Caco-2 (cell line): Measurements from ENCODE around the gene AVL9. TPM values are rescaled to one million over a fixed set of nuclear protein-coding genes. Genes with fewer than 3 reads are reported as not detected.

Source experiments
- BruUV-seq: library from RNA; stranded (reverse); fragments of 400-500 nt; replicated peaks from 2 replicates; lab custom pipeline; 2021; lab: Mats Ljungman, UMichigan
- CTCF ChIA-PET: fragments of 300-600 bp; sonication (Branson Sonifier 250); formaldehyde crosslinking; loops from one replicate; lab custom pipeline; 2022; ENCODE audit warnings: antibody characterized with exemption; lab: Charles Lee
- POLR2A ChIA-PET: fragments of 300-600 bp; sonication (Branson Sonifier 250); formaldehyde crosslinking; loops from one replicate; lab custom pipeline; 2022; ENCODE audit warnings: antibody characterized with exemption; lab: Charles Lee
- DNase-seq, 2 experiments: peaks; one replicate each; pipeline versions ENCODE4 v3.0.0 to v3.0.0-alpha.2; 2020 to 2022
- H3K27me3 ChIP-seq: replicated peaks from 2 replicates; pipeline ENCODE4 v1.6.0; 2011; ENCODE audit warnings: low read length; ENCODE audit not compliant: control insufficient read depth, insufficient read depth
- H3K36me3 ChIP-seq: 2 replicates; pipeline ENCODE4 v1.5.1; 2011; ENCODE audit warnings: low read length; ENCODE audit not compliant: control insufficient read depth, insufficient read depth
- H3K4me1 ChIP-seq: fragments of 250-450 bp; sonication (Bioruptor Pico); 2 replicates; pipeline ENCODE4 v1.5.1; 2020; ENCODE audit warnings: mild to moderate bottlenecking
- H3K4me3 ChIP-seq: 2 replicates; pipeline ENCODE4 v1.5.1; 2011; ENCODE audit warnings: low read depth, mild to moderate bottlenecking, control low read depth, low read length
- H3K9me3 ChIP-seq: fragments of 250-450 bp; sonication (Bioruptor Pico); 2 replicates; pipeline ENCODE4 v1.5.1; 2020; ENCODE audit warnings: mild to moderate bottlenecking, moderate library complexity
- H3K27ac Mint-ChIP-seq: one replicate; pipeline ENCODE4 v1.8.0; 2022; ENCODE audit warnings: mixed read lengths; ENCODE audit not compliant: unreplicated experiment
- H3K27me3 Mint-ChIP-seq: one replicate; pipeline ENCODE4 v1.8.0; 2022; ENCODE audit warnings: mixed read lengths; ENCODE audit not compliant: insufficient read depth, unreplicated experiment
- H3K36me3 Mint-ChIP-seq: one replicate; pipeline ENCODE4 v1.8.0; 2022; ENCODE audit warnings: mild to moderate bottlenecking, mixed read lengths; ENCODE audit not compliant: insufficient read depth, unreplicated experiment
- H3K4me1 Mint-ChIP-seq: one replicate; pipeline ENCODE4 v1.8.0; 2022; ENCODE audit warnings: low read depth, mixed read lengths; ENCODE audit not compliant: unreplicated experiment
- H3K4me3 Mint-ChIP-seq: one replicate; pipeline ENCODE4 v1.8.0; 2022; ENCODE audit warnings: mild to moderate bottlenecking, moderate library complexity, mixed read lengths; ENCODE audit not compliant: unreplicated experiment
- H3K9me3 Mint-ChIP-seq: one replicate; pipeline ENCODE4 v1.8.0; 2022; ENCODE audit warnings: mixed read lengths; ENCODE audit not compliant: unreplicated experiment
- CTCF ChIP-seq, 2 experiments: fragments of 200-600 bp in 1 of 2; IDR thresholded peaks; 1 replicate in 1 of 2; 2 replicates in 1 of 2; pipeline versions ENCODE4 v1.5.1 to v1.8.0; 2011 to 2022; ENCODE audit warnings: antibody characterized with exemption in 1 of 2, control low read depth in 1 of 2, inconsistent platforms in 1 of 2, low read depth in 1 of 2, low read length in 1 of 2, mild to moderate bottlenecking in 1 of 2, moderate library complexity in 1 of 2; ENCODE audit not compliant: insufficient read depth in 1 of 2, severe bottlenecking in 1 of 2, unreplicated experiment in 1 of 2
- intact Hi-C: fragments of 100-400 bp; cut with micrococcal nuclease; formaldehyde crosslinking; loops from one replicate; pipeline ENCODE4 v1.10.0; 2022; ENCODE audit not compliant: unreplicated experiment
- total RNA-seq: library from RNA; stranded (reverse); gene quantifications from 2 replicates; pipeline ENCODE4 v1.2.3, GENCODE V29; 2022

Gene AVL9
- total RNA-seq, 1 experiment from 2014 or later = 39.7 TPM

GRCh38 chr7:32587411-32587948 is 92.2 kb downstream of the AVL9 start:
- Histone ChIP-seq H3K27me3 (no peaks in the 10 kb centered on the region), H3K9me3 (no peaks in the 10 kb centered on the region), H3K4me3 (no peak overlapping the region), H3K36me3 (peaks cover 1% of the 10 kb centered on the region), H3K4me1 (peaks cover 24% of the 10 kb centered on the region)
- peak; percentile 25 to 52 for DNase-seq
- H3K9me3 Mint-ChIP-seq = no peaks in the 10 kb centered on the region
- peak overlapping the region; percentile 3 for H3K4me3 Mint-ChIP-seq
- no peaks in the 10 kb centered on the region for H3K27me3 Mint-ChIP-seq
- H3K4me1 Mint-ChIP-seq = peaks cover 16% of the 10 kb centered on the region
- TF ChIP-seq CTCF (IDR thresholded peaks at IDR 0.05; ENCODE audit: insufficient read depth in 1 of 2, low read depth in 1 of 2, low read length in 1 of 2, severe bottlenecking in 1 of 2, unreplicated experiment in 1 of 2) = no peak
- peaks cover 54% of the 10 kb centered on the region for H3K36me3 Mint-ChIP-seq
- no TSS peak for BruUV-seq
- CTCF ChIA-PET = no interaction called here
- intact Hi-C loops = loop anchor here (2.0 kb wide), 1 partner anchor 97 kb away; the partner anchor contains the start of gene LSM5
- POLR2A ChIA-PET = no interaction called here
- H3K27ac Mint-ChIP-seq = peak overlapping the region; percentile 58

GRCh38 chr7:32588657-32589056 is 93.4 kb downstream of the AVL9 start:
- Mint-ChIP-seq H3K36me3 (peaks cover 47% of the 10 kb centered on the region), H3K4me3 (no peak overlapping the region), H3K4me1 (peaks cover 16% of the 10 kb centered on the region), H3K27me3 (no peaks in the 10 kb centered on the region), H3K9me3 (no peaks in the 10 kb centered on the region), H3K27ac (no peak overlapping the region)
- no peak for DNase-seq
- Histone ChIP-seq H3K9me3 (no peaks in the 10 kb centered on the region), H3K36me3 (no peaks in the 10 kb centered on the region; the same call in none of the 2 replicates), H3K4me3 (no peak overlapping the region), H3K4me1 (peaks cover 24% of the 10 kb centered on the region), H3K27me3 (no peaks in the 10 kb centered on the region)
- no peak for TF ChIP-seq CTCF (IDR thresholded peaks at IDR 0.05; ENCODE audit: insufficient read depth in 1 of 2, low read depth in 1 of 2, low read length in 1 of 2, severe bottlenecking in 1 of 2, unreplicated experiment in 1 of 2)
- intact Hi-C loops = no loop called here
- ChIA-PET CTCF (no interaction called here), POLR2A (no interaction called here)
- no TSS peak for BruUV-seq

- Histone ChIP-seq H3K4me3 (no peak overlapping the region), H3K9me3 (no peaks in the 10 kb centered on the region), H3K27me3 (no peaks in the 10 kb centered on the region), H3K4me1 (peaks cover 19% of the 10 kb centered on the region), H3K36me3 (no peaks in the 10 kb centered on the region)
- Mint-ChIP-seq H3K27ac (no peak overlapping the region), H3K9me3 (no peaks in the 10 kb centered on the region), H3K36me3 (peaks cover 18% of the 10 kb centered on the region), H3K27me3 (no peaks in the 10 kb centered on the region), H3K4me1 (peaks cover 11% of the 10 kb centered on the region), H3K4me3 (no peak overlapping the region)
- ChIA-PET CTCF (no interaction called here), POLR2A (no interaction called here)
- no peak for TF ChIP-seq CTCF (IDR thresholded peaks at IDR 0.05; ENCODE audit: insufficient read depth in 1 of 2, low read depth in 1 of 2, low read length in 1 of 2, severe bottlenecking in 1 of 2, unreplicated experiment in 1 of 2)
- DNase-seq = no peak
- intact Hi-C loops = no loop called here
- no TSS peak for BruUV-seq
Observed at GRCh38 chr7:32591938-32592337, 96.6 kb downstream of the AVL9 start.
